H9 (cell line): Measurements from ENCODE around the gene LAMC2. TPM values are rescaled to one million over a fixed set of nuclear protein-coding genes. Genes with fewer than 3 reads are reported as not detected.

ENCODE experiments used
- DNase-seq: peaks from one replicate; pipeline ENCODE4 v3.0.0-alpha.2; 2017
- H2AFZ ChIP-seq: one replicate; pipeline ENCODE4 v1.6.1; 2013; ENCODE audit warnings: mild to moderate bottlenecking, low read length, control low read depth, moderate library complexity
- H2AK5ac ChIP-seq: 2 replicates; pipeline ENCODE4 v1.6.1; 2013; ENCODE audit warnings: low read length, control low read depth, mixed read lengths; ENCODE audit not compliant: insufficient read length
- H2BK120ac ChIP-seq: one replicate; pipeline ENCODE4 v1.6.1; 2013; ENCODE audit warnings: low read depth, mild to moderate bottlenecking, low read length, control low read depth, inconsistent platforms; ENCODE audit not compliant: poor library complexity, severe bottlenecking
- H2BK12ac ChIP-seq: 2 replicates; pipeline ENCODE4 v1.6.1; 2013; ENCODE audit warnings: low read length, control low read depth, mixed read lengths, low read depth; ENCODE audit not compliant: insufficient read length
- H2BK15ac ChIP-seq: 2 replicates; pipeline ENCODE4 v1.6.1; 2013; ENCODE audit warnings: low read depth, low read length, control low read depth
- H2BK20ac ChIP-seq: one replicate; pipeline ENCODE4 v1.6.1; 2013; ENCODE audit warnings: low read depth, mild to moderate bottlenecking, low read length, control low read depth, inconsistent platforms; ENCODE audit not compliant: poor library complexity, severe bottlenecking
- H2BK5ac ChIP-seq: 2 replicates; pipeline ENCODE4 v1.6.1; 2013; ENCODE audit warnings: low read length, control low read depth, mixed read lengths; ENCODE audit not compliant: insufficient read length
- H3K14ac ChIP-seq: 2 replicates; pipeline ENCODE4 v1.6.1; 2013; ENCODE audit warnings: low read length, control low read depth; ENCODE audit not compliant: insufficient read depth
- H3K18ac ChIP-seq: 2 replicates; pipeline ENCODE4 v1.6.1; 2013; ENCODE audit warnings: low read depth, mild to moderate bottlenecking, mixed read lengths, low read length, control low read depth; ENCODE audit not compliant: insufficient read length
- H3K23ac ChIP-seq: 2 replicates; pipeline ENCODE4 v1.6.1; 2013; ENCODE audit warnings: low read length, control low read depth, mixed read lengths, low read depth; ENCODE audit not compliant: insufficient read length
- H3K23me2 ChIP-seq: 2 replicates; pipeline ENCODE4 v1.6.1; 2013; ENCODE audit warnings: low read depth, mild to moderate bottlenecking, mixed read lengths, low read length, control low read depth; ENCODE audit not compliant: insufficient read length, poor library complexity, severe bottlenecking
- H3K27ac ChIP-seq: 2 replicates; pipeline ENCODE4 v1.5.1; 2013; ENCODE audit warnings: low read length, control low read depth, mixed read lengths, low read depth; ENCODE audit not compliant: insufficient read length
- H3K27me3 ChIP-seq: 2 replicates; pipeline ENCODE4 v1.6.1; 2013; ENCODE audit warnings: low read length, control low read depth, inconsistent platforms; ENCODE audit not compliant: insufficient read depth
- H3K4ac ChIP-seq: 2 replicates; pipeline ENCODE4 v1.6.1; 2013; ENCODE audit warnings: low read depth, mild to moderate bottlenecking, control low read depth, inconsistent platforms, low read length, moderate library complexity
- H3K4me1 ChIP-seq: 2 replicates; pipeline ENCODE4 v1.6.1; 2013; ENCODE audit warnings: low read length, control low read depth, inconsistent platforms; ENCODE audit not compliant: insufficient read depth
- H3K4me2 ChIP-seq: 2 replicates; pipeline ENCODE4 v1.6.1; 2013; ENCODE audit warnings: low read length, control low read depth, mixed read lengths; ENCODE audit not compliant: insufficient read length, insufficient read depth
- H3K56ac ChIP-seq: 2 replicates; pipeline ENCODE4 v1.6.1; 2013; ENCODE audit warnings: low read depth, mild to moderate bottlenecking, mixed read lengths, low read length, control low read depth; ENCODE audit not compliant: insufficient read length
- H3K79me1 ChIP-seq: 2 replicates; pipeline ENCODE4 v1.6.1; 2013; ENCODE audit warnings: low read depth, mild to moderate bottlenecking, moderate library complexity, low read length, control low read depth, inconsistent platforms; ENCODE audit not compliant: insufficient read depth, poor library complexity, severe bottlenecking
- H3K79me2 ChIP-seq: 2 replicates; pipeline ENCODE4 v1.6.1; 2013; ENCODE audit warnings: low read length, control low read depth, inconsistent platforms; ENCODE audit not compliant: insufficient read depth
- H3K9ac ChIP-seq: 2 replicates; pipeline ENCODE4 v1.6.1; 2013; ENCODE audit warnings: low read length, control low read depth, mixed read lengths; ENCODE audit not compliant: insufficient read length; ENCODE audit errors: extremely low read depth
- H3K9me3 ChIP-seq: one replicate; pipeline ENCODE4 v1.6.1; 2013; ENCODE audit warnings: low read depth, low read length, inconsistent platforms; ENCODE audit not compliant: control insufficient read depth
- H3T11ph ChIP-seq: one replicate; pipeline ENCODE4 v1.6.1; 2013; ENCODE audit warnings: mild to moderate bottlenecking, low read length, control low read depth, inconsistent platforms
- H4K20me1 ChIP-seq: one replicate; pipeline ENCODE4 v1.6.1; 2013; ENCODE audit not compliant: control insufficient read depth, insufficient read length, insufficient read depth
- H4K5ac ChIP-seq: 2 replicates; pipeline ENCODE4 v1.6.1; 2013; ENCODE audit warnings: low read depth, mild to moderate bottlenecking, mixed read lengths, low read length, control low read depth; ENCODE audit not compliant: insufficient read length
- H4K8ac ChIP-seq: replicated peaks from 2 replicates; pipeline ENCODE4 v1.6.1; 2013; ENCODE audit warnings: low read length, control low read depth, mixed read lengths, low read depth; ENCODE audit not compliant: insufficient read length
- H4K91ac ChIP-seq: 2 replicates; pipeline ENCODE4 v1.6.1; 2013; ENCODE audit warnings: low read depth, mild to moderate bottlenecking, moderate library complexity, mixed read lengths, low read length, control low read depth; ENCODE audit not compliant: insufficient read length
- H3K27ac Mint-ChIP-seq, 3 experiments: 2 replicates in 2 of 3; 3 replicates in 1 of 3; pipeline ENCODE4 v1.8.0; 2020 to 2021; ENCODE audit warnings: mixed read lengths in 3 of 3, mild to moderate bottlenecking in 1 of 3, moderate library complexity in 1 of 3
- H3K27me3 Mint-ChIP-seq: 2 replicates; pipeline ENCODE4 v1.8.0; 2021; ENCODE audit warnings: low read depth, mild to moderate bottlenecking, moderate library complexity, mixed read lengths
- H3K36me3 Mint-ChIP-seq, 3 experiments: 2 replicates in 2 of 3; 3 replicates in 1 of 3; pipeline ENCODE4 v1.8.0; 2020 to 2021; ENCODE audit warnings: low read depth in 3 of 3, mixed read lengths in 3 of 3; ENCODE audit not compliant: insufficient read depth in 1 of 3
- H3K4me1 Mint-ChIP-seq, 2 experiments: 2 replicates each; pipeline ENCODE4 v1.8.0; 2020; ENCODE audit warnings: mixed read lengths in 2 of 2
- H3K4me3 Mint-ChIP-seq, 2 experiments: 2 replicates in 1 of 2; 3 replicates in 1 of 2; pipeline ENCODE4 v1.8.0; 2020 to 2021; ENCODE audit warnings: mild to moderate bottlenecking in 2 of 2, mixed read lengths in 2 of 2, moderate library complexity in 1 of 2
- H3K9me3 Mint-ChIP-seq, 2 experiments: 2 replicates in 1 of 2; 3 replicates in 1 of 2; pipeline ENCODE4 v1.8.0; 2020; ENCODE audit warnings: mild to moderate bottlenecking in 2 of 2, mixed read lengths in 2 of 2, moderate library complexity in 1 of 2
- CTCF ChIP-seq: fragments of 200-600 bp; sonication (generic); conservative IDR thresholded peaks from 3 replicates; pipeline ENCODE4 v1.8.0; 2021; ENCODE audit warnings: antibody characterized with exemption, mild to moderate bottlenecking
- WGBS: extraction: QIAGEN DNeasy Blood & Tissue Kit; methylation state at CpG from one replicate; pipeline ENCODE4 v1.1.7; 2013; ENCODE audit warnings: missing lambda C conversion rate, low lambda C conversion rate, mixed read lengths; ENCODE audit not compliant: insufficient read length; ENCODE audit errors: extremely low coverage; 5-methylcytosine and 5-hydroxymethylcytosine counted together
- total RNA-seq: library from RNA; stranded (reverse); gene quantifications from 2 replicates; pipeline ENCODE4 v1.2.1, GENCODE V29; 2021

The LAMC2 gene
- total RNA-seq, 1 experiment from 2014 or later: 7.4 TPM

- no peak for TF ChIP-seq CTCF
Observed at GRCh38 chr1:183137782-183138181, 48.3 kb upstream of the LAMC2 start.

More at GRCh38 chr1:183137782-183138181, 48.3 kb upstream of the LAMC2 start:
- Histone ChIP-seq H2AFZ (no peak overlapping the region), H3T11ph (no peak overlapping the region), H3K79me2 (no peaks in the 10 kb centered on the region), H2BK5ac (no peak overlapping the region), H3K27ac (no peak overlapping the region), H3K14ac (no peak overlapping the region), H4K91ac (no peak overlapping the region), H2BK20ac (no peak overlapping the region), H3K9ac (no peak overlapping the region), H4K20me1 (no peaks in the 10 kb centered on the region), H4K8ac (no peak overlapping the region), H2AK5ac (no peak overlapping the region), H3K4ac (no peak overlapping the region), H3K9me3 (no peaks in the 10 kb centered on the region), H3K23me2 (no peaks in the 10 kb centered on the region), H3K56ac (no peak overlapping the region), H4K5ac (no peak overlapping the region), H3K79me1 (no peaks in the 10 kb centered on the region), H2BK120ac (no peak overlapping the region), H3K4me2 (no peak overlapping the region), H2BK15ac (no peak overlapping the region), H3K27me3 (no peaks in the 10 kb centered on the region), H2BK12ac (no peak overlapping the region), H3K4me1 (no peaks in the 10 kb centered on the region), H3K18ac (no peak overlapping the region), H3K23ac (no peak overlapping the region)
- H3K27me3 Mint-ChIP-seq: no peaks in the 10 kb centered on the region
- no CpG with 5 or more reads among the region's 3 CpGs for WGBS
- peaks cover 27 to 57% (median 55%) of the 10 kb centered on the region in 3 experiments for H3K36me3 Mint-ChIP-seq
- no peak overlapping the region for H3K27ac Mint-ChIP-seq
- H3K9me3 Mint-ChIP-seq: no peaks in the 10 kb centered on the region
- H3K4me3 Mint-ChIP-seq: no peak overlapping the region
- H3K4me1 Mint-ChIP-seq: peaks cover 0 to 6% of the 10 kb centered on the region in 2 experiments; a peak in 2 of 4 replicates
- DNase-seq: no peak
